ENCODE measurements around the gene SYT2. TPM values are rescaled to one million over a fixed set of nuclear protein-coding genes. Genes with fewer than 3 reads are reported as not detected.

Gene SYT2
- total and polyA plus RNA-seq, 3 donors from 2014 or later = 2.0 to 7.2 (median 2.1) TPM

DNA sequence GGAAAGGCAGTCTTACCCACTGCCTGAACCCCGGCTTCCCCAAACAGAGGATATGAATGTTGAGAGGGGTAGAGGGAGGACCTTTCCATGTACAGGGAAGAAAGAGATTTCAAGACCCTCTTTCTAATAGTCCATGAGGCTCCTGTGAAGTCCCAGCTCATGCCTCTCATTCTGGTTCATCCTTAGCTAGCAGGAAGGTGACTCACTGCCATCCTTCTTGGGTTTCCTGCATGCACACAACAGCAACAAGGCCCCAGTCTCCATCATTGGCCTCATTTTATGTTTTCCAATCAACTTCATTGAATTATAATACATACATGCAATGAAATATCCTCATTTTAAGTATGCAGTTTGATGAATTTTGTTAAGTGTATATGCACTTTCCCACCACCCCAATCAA, 46.2 kb downstream of the SYT2 start:
- Histone ChIP-seq H3K36me3 (ENCODE audit: low read depth, missing control alignments) (no peaks in the 10 kb centered on the region), H3K27me3 (no peaks in the 10 kb centered on the region), H3K4me1 (no peaks in the 10 kb centered on the region), H3K4me3 (no peak overlapping the region), H3K27ac (no peak overlapping the region), H3K9me3 (no peaks in the 10 kb centered on the region)
- intact Hi-C loops (cut with DNase I; ENCODE audit: low total_unique reads) = no loop called here
- 46 to 96% methylated on average over 1 of the region's 1 CpG for WGBS, 2 donors
- TF ChIP-seq, protein P1, sequence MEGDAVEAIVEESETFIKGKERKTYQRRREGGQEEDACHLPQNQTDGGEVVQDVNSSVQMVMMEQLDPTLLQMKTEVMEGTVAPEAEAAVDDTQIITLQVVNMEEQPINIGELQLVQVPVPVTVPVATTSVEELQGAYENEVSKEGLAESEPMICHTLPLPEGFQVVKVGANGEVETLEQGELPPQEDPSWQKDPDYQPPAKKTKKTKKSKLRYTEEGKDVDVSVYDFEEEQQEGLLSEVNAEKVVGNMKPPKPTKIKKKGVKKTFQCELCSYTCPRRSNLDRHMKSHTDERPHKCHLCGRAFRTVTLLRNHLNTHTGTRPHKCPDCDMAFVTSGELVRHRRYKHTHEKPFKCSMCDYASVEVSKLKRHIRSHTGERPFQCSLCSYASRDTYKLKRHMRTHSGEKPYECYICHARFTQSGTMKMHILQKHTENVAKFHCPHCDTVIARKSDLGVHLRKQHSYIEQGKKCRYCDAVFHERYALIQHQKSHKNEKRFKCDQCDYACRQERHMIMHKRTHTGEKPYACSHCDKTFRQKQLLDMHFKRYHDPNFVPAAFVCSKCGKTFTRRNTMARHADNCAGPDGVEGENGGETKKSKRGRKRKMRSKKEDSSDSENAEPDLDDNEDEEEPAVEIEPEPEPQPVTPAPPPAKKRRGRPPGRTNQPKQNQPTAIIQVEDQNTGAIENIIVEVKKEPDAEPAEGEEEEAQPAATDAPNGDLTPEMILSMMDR (IDR thresholded peaks at IDR 0.05) = no peak
- TF ChIP-seq POLR2A (IDR thresholded peaks at IDR 0.05) = no peak
- DNase-seq = no peak

DNA sequence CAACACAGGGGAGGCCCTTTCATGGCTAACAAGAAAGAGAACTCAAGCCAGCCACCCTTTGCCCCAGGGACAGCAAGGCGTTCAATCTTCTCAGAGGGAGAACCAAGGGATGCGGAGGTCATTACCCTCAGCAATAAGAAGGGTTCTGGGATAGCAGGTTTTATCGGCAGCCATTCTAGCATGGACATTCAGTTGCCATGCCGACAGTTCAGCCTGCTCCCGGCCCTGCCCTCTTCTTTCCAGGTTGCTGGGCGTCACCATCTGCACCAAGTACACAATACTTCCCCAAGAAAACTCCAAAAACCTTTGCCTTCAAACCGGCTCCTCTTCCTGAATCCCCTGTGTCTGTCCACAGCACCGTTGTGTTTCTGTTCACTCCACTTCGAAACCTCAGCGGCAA, 47.1 kb downstream of the SYT2 start:
- no peaks in the 10 kb centered on the region for H3K36me3 ChIP-seq (ENCODE audit: low read depth, missing control alignments)
- H3K27ac ChIP-seq = no peak overlapping the region
- no peak for DNase-seq
- no peaks in the 10 kb centered on the region for H3K9me3 ChIP-seq
- no peaks in the 10 kb centered on the region for H3K4me1 ChIP-seq
- WGBS, 2 donors = 73 to 83% methylated on average over 9 to 10 of the region's 10 CpGs
- intact Hi-C loops (cut with DNase I; ENCODE audit: low total_unique reads) = no loop called here
- TF ChIP-seq, protein P1 (IDR thresholded peaks at IDR 0.05) = no peak
- no peak for TF ChIP-seq POLR2A (IDR thresholded peaks at IDR 0.05)
- no peaks in the 10 kb centered on the region for H3K27me3 ChIP-seq
- H3K4me3 ChIP-seq = no peak overlapping the region

DNA sequence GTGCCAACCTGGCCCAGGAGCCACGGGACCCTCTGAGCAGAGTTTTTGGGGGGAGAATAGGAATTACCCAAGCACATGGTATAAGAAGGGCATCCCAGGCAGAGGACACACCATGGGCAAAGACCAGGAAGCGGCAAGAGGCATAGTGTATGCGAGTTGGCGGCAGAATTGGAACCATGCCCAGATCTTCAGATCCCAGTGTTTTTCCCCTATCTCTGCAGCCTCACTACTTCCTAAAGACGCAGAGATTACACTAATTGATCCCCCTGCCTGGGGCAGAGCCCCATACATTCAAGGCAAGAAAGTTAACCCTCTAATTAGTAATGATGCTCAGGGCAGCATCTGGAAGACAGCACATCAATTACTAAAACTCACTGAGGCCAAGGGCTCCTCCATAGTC, 48.2 kb downstream of the SYT2 start:
- DNase-seq = no peak
- 74 to 76% methylated on average over 5 of the region's 5 CpGs for WGBS, 2 donors
- no peaks in the 10 kb centered on the region for H3K4me1 ChIP-seq
- H3K27me3 ChIP-seq = no peaks in the 10 kb centered on the region
- no peaks in the 10 kb centered on the region for H3K36me3 ChIP-seq (ENCODE audit: low read depth, missing control alignments)
- intact Hi-C loops (cut with DNase I; ENCODE audit: low total_unique reads) = no loop called here
- H3K27ac ChIP-seq = no peak overlapping the region
- TF ChIP-seq POLR2A (IDR thresholded peaks at IDR 0.05) = no peak
- TF ChIP-seq, protein P1 (IDR thresholded peaks at IDR 0.05) = no peak
- H3K4me3 ChIP-seq = no peak overlapping the region
- H3K9me3 ChIP-seq = no peaks in the 10 kb centered on the region

DNA sequence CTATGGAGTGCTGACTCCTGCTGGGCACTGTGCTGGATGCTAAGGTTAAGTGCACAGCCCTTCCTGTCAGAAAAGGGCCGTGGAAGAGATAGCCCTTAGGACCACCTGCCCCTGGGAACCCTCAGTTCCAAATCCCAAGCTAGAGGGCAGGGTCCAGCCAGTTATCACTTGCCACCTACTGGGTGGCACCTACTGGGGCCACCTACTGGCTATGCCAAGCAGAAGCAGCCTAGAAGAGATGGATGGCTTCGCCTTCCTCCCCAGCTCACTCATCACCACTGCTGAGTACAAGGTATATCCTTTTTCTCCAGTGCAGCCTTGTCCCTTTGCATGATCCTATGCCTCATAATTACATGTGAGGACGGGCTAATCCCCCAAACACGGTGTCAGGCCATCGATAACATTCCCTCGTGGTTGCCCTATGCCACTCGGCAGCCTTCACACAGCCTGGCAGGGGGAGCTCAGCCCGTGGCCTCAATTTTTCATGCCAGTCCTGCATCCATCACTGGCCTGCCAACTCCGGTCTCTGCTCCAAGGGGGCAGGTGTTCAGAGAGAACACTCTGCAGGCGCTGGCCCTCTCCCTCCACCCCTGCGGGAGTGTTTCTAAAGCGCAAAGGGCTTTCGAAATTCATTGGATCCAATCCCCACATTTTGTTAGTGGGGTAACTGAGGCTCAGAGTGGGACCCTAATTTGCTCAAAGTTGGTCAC, 49.0 kb downstream of the SYT2 start:
- Histone ChIP-seq H3K27ac (no peak overlapping the region), H3K9me3 (no peaks in the 10 kb centered on the region), H3K27me3 (no peaks in the 10 kb centered on the region), H3K4me1 (no peaks in the 10 kb centered on the region), H3K36me3 (ENCODE audit: low read depth, missing control alignments) (no peaks in the 10 kb centered on the region), H3K4me3 (no peak overlapping the region)
- intact Hi-C loops (cut with DNase I; ENCODE audit: low total_unique reads) = no loop called here
- DNase-seq = no peak
- TF ChIP-seq, protein P1 (IDR thresholded peaks at IDR 0.05) = no peak
- WGBS, 2 donors = 88% methylated on average over 13 of the region's 13 CpGs

DNA sequence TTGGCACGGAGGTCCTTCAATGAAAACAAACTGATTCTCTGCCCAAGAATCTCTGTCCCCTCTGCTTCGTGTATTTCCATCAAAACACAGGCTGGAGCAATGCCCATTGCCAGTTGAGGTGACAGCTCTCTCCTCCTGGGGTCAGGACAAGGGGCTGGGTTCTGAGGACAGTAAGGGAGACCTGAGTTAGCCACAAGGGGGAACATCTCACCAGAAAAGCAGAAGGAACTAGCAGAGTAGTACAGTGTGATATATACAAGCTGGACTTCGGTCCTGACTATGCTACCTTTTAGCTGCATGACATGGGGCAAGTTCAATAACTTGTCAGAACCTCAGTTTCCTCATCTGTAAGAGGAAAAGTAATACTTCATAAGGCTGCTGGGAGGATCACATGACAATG, 50.3 kb downstream of the SYT2 start:
- H3K27me3 ChIP-seq = no peaks in the 10 kb centered on the region
- DNase-seq = no peak
- no peaks in the 10 kb centered on the region for H3K9me3 ChIP-seq
- H3K27ac ChIP-seq = no peak overlapping the region
- WGBS, 2 donors = 84 to 92% methylated on average over 2 to 3 of the region's 3 CpGs
- intact Hi-C loops (cut with DNase I; ENCODE audit: low total_unique reads) = no loop called here
- no peak overlapping the region for H3K4me3 ChIP-seq
- H3K4me1 ChIP-seq = no peaks in the 10 kb centered on the region
- no peaks in the 10 kb centered on the region for H3K36me3 ChIP-seq (ENCODE audit: low read depth, missing control alignments)
- TF ChIP-seq, protein P1 (IDR thresholded peaks at IDR 0.05) = no peak
- TF ChIP-seq POLR2A (IDR thresholded peaks at IDR 0.05) = no peak
